ENCODE results near the gene CSDE1. TPM values are rescaled to one million over a fixed set of nuclear protein-coding genes. Genes with fewer than 3 reads are reported as not detected.

Gene CSDE1
- total and polyA plus RNA-seq, 4 donors = 135 to 591 (median 294) TPM

DNA sequence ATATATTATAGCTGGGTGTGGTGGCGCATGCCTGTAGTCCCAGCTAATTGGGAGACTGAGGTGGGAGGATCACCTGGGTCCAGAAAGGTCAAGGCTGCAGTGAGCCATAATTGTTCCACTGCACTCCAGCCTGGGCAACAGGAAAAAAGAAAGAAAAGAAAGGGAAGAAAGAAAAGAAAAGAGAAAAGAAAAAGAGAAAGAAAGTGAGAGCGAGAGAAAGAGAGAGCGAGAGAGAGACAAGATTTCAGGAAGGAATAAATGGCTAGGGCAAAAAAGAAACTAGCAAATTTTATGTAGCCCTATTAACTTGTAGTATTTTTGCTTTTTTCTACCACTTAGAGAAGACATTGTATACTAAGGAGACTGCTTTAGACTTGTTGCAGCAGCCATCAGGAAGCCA lies 47.4 kb downstream of the CSDE1 start:
- 97 to 99% methylated on average over 3 of the region's 3 CpGs for WGBS, 2 donors
- DNase-seq (no peak), ATAC-seq (ENCODE audit: insufficient read depth, low FRiP score) (no peak)
- H3K4me1 ChIP-seq (ENCODE audit: control insufficient read depth in 5 of 5, insufficient read depth in 5 of 5, low read length in 5 of 5) = peaks cover 0 to 3% (median 0%) of the 10 kb centered on the region in 5 donors
- no peak overlapping the region for H3K9ac ChIP-seq (ENCODE audit: insufficient read depth in 1 of 2, low read length in 2 of 2)
- no peaks in the 10 kb centered on the region for H3K27me3 ChIP-seq (ENCODE audit: control insufficient read depth in 3 of 3, insufficient read depth in 3 of 3, low read length in 2 of 3)
- TF ChIP-seq, protein P1, sequence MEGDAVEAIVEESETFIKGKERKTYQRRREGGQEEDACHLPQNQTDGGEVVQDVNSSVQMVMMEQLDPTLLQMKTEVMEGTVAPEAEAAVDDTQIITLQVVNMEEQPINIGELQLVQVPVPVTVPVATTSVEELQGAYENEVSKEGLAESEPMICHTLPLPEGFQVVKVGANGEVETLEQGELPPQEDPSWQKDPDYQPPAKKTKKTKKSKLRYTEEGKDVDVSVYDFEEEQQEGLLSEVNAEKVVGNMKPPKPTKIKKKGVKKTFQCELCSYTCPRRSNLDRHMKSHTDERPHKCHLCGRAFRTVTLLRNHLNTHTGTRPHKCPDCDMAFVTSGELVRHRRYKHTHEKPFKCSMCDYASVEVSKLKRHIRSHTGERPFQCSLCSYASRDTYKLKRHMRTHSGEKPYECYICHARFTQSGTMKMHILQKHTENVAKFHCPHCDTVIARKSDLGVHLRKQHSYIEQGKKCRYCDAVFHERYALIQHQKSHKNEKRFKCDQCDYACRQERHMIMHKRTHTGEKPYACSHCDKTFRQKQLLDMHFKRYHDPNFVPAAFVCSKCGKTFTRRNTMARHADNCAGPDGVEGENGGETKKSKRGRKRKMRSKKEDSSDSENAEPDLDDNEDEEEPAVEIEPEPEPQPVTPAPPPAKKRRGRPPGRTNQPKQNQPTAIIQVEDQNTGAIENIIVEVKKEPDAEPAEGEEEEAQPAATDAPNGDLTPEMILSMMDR (IDR thresholded peaks at IDR 0.05; ENCODE audit: control extremely low read depth, extremely low read depth) = no peak
- H3K36me3 ChIP-seq (ENCODE audit: control insufficient read depth in 4 of 4, insufficient read depth in 4 of 4, low read length in 4 of 4) = peaks cover 18 to 56% (median 25%) of the 10 kb centered on the region in 4 donors
- H3K9me3 ChIP-seq (ENCODE audit: control insufficient read depth in 4 of 4, insufficient read depth in 3 of 4, low read length in 3 of 4) = no peaks in the 10 kb centered on the region
- no peak overlapping the region for H3K4me3 ChIP-seq
- H3K27ac ChIP-seq (ENCODE audit: low read depth in 1 of 2, low read length in 1 of 2) = no peak overlapping the region

DNA sequence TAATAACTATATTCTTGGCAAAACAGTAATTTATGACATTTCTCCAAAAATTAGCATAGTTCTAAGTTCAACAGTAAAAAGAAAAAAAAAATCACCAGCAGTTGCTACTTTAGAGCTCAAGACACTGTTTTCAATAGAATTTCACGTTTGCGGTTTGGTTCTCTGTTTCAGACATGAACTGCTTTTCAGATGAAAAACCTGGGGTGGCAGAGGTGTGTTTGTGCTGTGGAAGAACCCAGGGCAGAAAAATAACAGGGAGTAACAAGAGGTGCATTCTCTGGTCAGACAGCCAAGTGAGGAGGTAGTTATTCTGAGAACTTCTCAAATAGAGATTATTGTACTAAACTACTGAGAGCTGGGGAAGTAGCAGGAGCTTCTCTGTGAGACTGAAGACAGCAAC lies 50.2 kb downstream of the CSDE1 start:
- H3K4me1 ChIP-seq (ENCODE audit: control insufficient read depth in 5 of 5, insufficient read depth in 5 of 5, low read length in 5 of 5) = no peaks in the 10 kb centered on the region
- no peak overlapping the region for H3K27ac ChIP-seq (ENCODE audit: low read depth in 1 of 2, low read length in 1 of 2)
- H3K9me3 ChIP-seq (ENCODE audit: control insufficient read depth in 4 of 4, insufficient read depth in 3 of 4, low read length in 3 of 4) = no peaks in the 10 kb centered on the region
- 92 to 97% methylated on average over 2 of the region's 2 CpGs for WGBS, 2 donors
- H3K36me3 ChIP-seq (ENCODE audit: control insufficient read depth in 4 of 4, insufficient read depth in 4 of 4, low read length in 4 of 4) = peaks cover 17 to 50% (median 22%) of the 10 kb centered on the region in 4 donors
- TF ChIP-seq, protein P1 (IDR thresholded peaks at IDR 0.05; ENCODE audit: control extremely low read depth, extremely low read depth) = no peak
- no peaks in the 10 kb centered on the region for H3K27me3 ChIP-seq (ENCODE audit: control insufficient read depth in 3 of 3, insufficient read depth in 3 of 3, low read length in 2 of 3)
- ATAC-seq (ENCODE audit: insufficient read depth, low FRiP score) (no peak), DNase-seq (no peak)
- no peak overlapping the region for H3K4me3 ChIP-seq
- H3K9ac ChIP-seq (ENCODE audit: insufficient read depth in 1 of 2, low read length in 2 of 2) = no peak overlapping the region

DNA sequence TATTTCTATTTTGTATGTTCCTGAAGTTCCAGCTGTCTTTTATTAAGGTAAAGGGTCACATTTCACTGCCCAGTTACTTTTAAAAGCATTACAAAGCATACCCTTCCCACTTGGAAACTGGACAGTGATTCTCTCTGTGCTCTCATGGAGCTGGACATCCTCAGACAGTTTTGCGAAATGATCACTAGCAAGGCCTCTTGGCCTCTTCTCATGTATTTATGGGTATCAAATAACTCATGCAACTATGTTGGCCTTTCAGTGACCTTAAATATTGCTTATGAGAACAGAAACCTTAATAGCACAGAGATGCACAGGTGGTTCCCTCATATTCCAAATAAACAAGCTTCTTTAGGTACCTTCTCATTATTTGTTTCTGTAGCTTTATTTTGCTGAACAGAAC lies 54.5 kb downstream of the CSDE1 start:
- Histone ChIP-seq H3K4me3 (no peak overlapping the region), H3K9me3 (ENCODE audit: control insufficient read depth in 4 of 4, insufficient read depth in 3 of 4, low read length in 3 of 4) (no peaks in the 10 kb centered on the region), H3K27ac (ENCODE audit: low read depth in 1 of 2, low read length in 1 of 2) (no peak overlapping the region), H3K9ac (ENCODE audit: insufficient read depth in 1 of 2, low read length in 2 of 2) (no peak overlapping the region), H3K36me3 (ENCODE audit: control insufficient read depth in 4 of 4, insufficient read depth in 4 of 4, low read length in 4 of 4) (peaks cover 3 to 22% (median 6%) of the 10 kb centered on the region in 4 donors), H3K4me1 (ENCODE audit: control insufficient read depth in 5 of 5, insufficient read depth in 5 of 5, low read length in 5 of 5) (no peaks in the 10 kb centered on the region), H3K27me3 (ENCODE audit: control insufficient read depth in 3 of 3, insufficient read depth in 3 of 3, low read length in 2 of 3) (no peaks in the 10 kb centered on the region)
- TF ChIP-seq, protein P1 (IDR thresholded peaks at IDR 0.05; ENCODE audit: control extremely low read depth, extremely low read depth) = no peak
- WGBS, 2 donors = 92 to 97% methylated on average over 1 of the region's 1 CpG
- no peak for DNase-seq
- ATAC-seq (ENCODE audit: insufficient read depth, low FRiP score) = no peak

DNA sequence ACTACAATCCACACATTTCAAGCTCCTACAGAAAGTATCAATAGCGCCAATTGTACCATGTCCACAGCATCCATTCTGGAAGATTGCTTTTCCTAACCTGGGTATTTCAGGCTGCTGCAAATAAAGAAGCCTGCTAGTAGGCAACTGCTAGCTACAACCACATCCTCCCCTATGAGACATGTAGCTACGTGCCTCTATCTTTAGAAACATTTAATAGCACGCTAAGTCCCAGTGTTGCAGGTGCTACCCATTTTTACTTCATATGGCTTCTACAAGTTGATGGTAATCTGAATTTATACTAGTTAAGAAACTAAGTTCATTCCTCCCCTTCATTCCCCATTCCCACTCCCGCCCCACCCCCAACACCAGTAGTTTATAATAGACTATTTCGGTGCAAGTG lies 55.0 kb downstream of the CSDE1 start:
- no peak for ATAC-seq (ENCODE audit: insufficient read depth, low FRiP score)
- no peak overlapping the region for H3K27ac ChIP-seq (ENCODE audit: low read depth in 1 of 2, low read length in 1 of 2)
- H3K27me3 ChIP-seq (ENCODE audit: control insufficient read depth in 3 of 3, insufficient read depth in 3 of 3, low read length in 2 of 3) = peaks cover 0 to under 1% (median 0%) of the 10 kb centered on the region in 3 donors
- no peak overlapping the region for H3K4me3 ChIP-seq
- H3K36me3 ChIP-seq (ENCODE audit: control insufficient read depth in 4 of 4, insufficient read depth in 4 of 4, low read length in 4 of 4) = peaks cover 2 to 17% (median 3%) of the 10 kb centered on the region in 4 donors
- WGBS, 2 donors = 92 to 95% methylated on average over 5 of the region's 5 CpGs
- no peaks in the 10 kb centered on the region for H3K9me3 ChIP-seq (ENCODE audit: control insufficient read depth in 4 of 4, insufficient read depth in 3 of 4, low read length in 3 of 4)
- DNase-seq = no peak
- TF ChIP-seq, protein P1 (IDR thresholded peaks at IDR 0.05; ENCODE audit: control extremely low read depth, extremely low read depth) = no peak
- no peak overlapping the region for H3K9ac ChIP-seq (ENCODE audit: insufficient read depth in 1 of 2, low read length in 2 of 2)
- H3K4me1 ChIP-seq (ENCODE audit: control insufficient read depth in 5 of 5, insufficient read depth in 5 of 5, low read length in 5 of 5) = no peaks in the 10 kb centered on the region

All from lung (tissue), 12 donors.